IMR-90 (cell line): ENCODE measurements around the gene ANKRD55. TPM values are rescaled to one million over a fixed set of nuclear protein-coding genes. Genes with fewer than 3 reads are reported as not detected.
"Not testable (repeated sequence)": the region's sequence is repeated elsewhere in the genome, so short reads cannot be mapped to it uniquely, and the experiment has no call there.

Experiments used
- ATAC-seq: fragments of 200-7000 bp; cut with Tn5 transposase; 2 replicates; pipeline ENCODE4 v1.9.1; 2020; ENCODE audit warnings: low read depth, mild to moderate bottlenecking, moderate library complexity
- BruUV-seq: library from RNA; stranded (reverse); fragments of 400-500 nt; replicated peaks from 2 replicates; lab custom pipeline; 2021; lab: Mats Ljungman, UMichigan
- CTCF ChIA-PET: fragments of 300-600 bp; formaldehyde crosslinking; extraction: SDS; loops from one replicate; lab custom pipeline; 2021; ENCODE audit warnings: antibody characterized with exemption; lab: Yijun Ruan, JAX
- POLR2A ChIA-PET: fragments of 300-600 bp; sonication (Branson Sonifier 250); formaldehyde crosslinking; loops from one replicate; lab custom pipeline; 2022; ENCODE audit warnings: antibody characterized with exemption; ENCODE audit not compliant: unreplicated experiment; lab: Charles Lee
- DNase-seq: peaks from one replicate; pipeline ENCODE4 v3.0.0; 2013
- H2AFZ ChIP-seq: replicated peaks from 2 replicates; pipeline ENCODE3; 2013; ENCODE audit warnings: low read length, mild to moderate bottlenecking; ENCODE audit not compliant: poor library complexity
- H2AK5ac ChIP-seq: 2 replicates; pipeline ENCODE4 v1.6.1; 2013; ENCODE audit warnings: low read depth, low read length, inconsistent platforms
- H2AK9ac ChIP-seq: replicated peaks from 2 replicates; pipeline ENCODE3; 2013; ENCODE audit warnings: mild to moderate bottlenecking, low read depth, low read length, moderate library complexity; ENCODE audit not compliant: poor library complexity
- H2BK120ac ChIP-seq: 2 replicates; pipeline ENCODE4 v1.6.1; 2013; ENCODE audit warnings: low read depth, low read length, inconsistent platforms
- H2BK15ac ChIP-seq: 3 replicates; pipeline ENCODE4 v1.6.1; 2013; ENCODE audit warnings: low read depth, low read length, inconsistent platforms
- H2BK20ac ChIP-seq: 2 replicates; pipeline ENCODE4 v1.6.1; 2013; ENCODE audit warnings: low read depth, mild to moderate bottlenecking, inconsistent platforms, low read length, moderate library complexity
- H2BK5ac ChIP-seq: 2 replicates; pipeline ENCODE4 v1.6.1; 2013; ENCODE audit warnings: mild to moderate bottlenecking, low read depth, low read length, inconsistent platforms; ENCODE audit not compliant: poor library complexity, severe bottlenecking
- H3K14ac ChIP-seq: replicated peaks from 2 replicates; pipeline ENCODE4 v1.6.1; 2013; ENCODE audit warnings: low read depth, low read length, inconsistent platforms
- H3K18ac ChIP-seq: 2 replicates; pipeline ENCODE4 v1.6.1; 2013; ENCODE audit warnings: low read depth, low read length, control low read depth
- H3K23ac ChIP-seq: 2 replicates; pipeline ENCODE4 v1.6.1; 2013; ENCODE audit warnings: low read depth, low read length, inconsistent platforms
- H3K27ac ChIP-seq: 2 replicates; pipeline ENCODE4 v1.5.1; 2013; ENCODE audit warnings: mild to moderate bottlenecking, control low read depth, low read length; ENCODE audit not compliant: insufficient read depth
- H3K27me3 ChIP-seq: 2 replicates; pipeline ENCODE4 v1.6.1; 2013; ENCODE audit warnings: low read length; ENCODE audit not compliant: control insufficient read depth, insufficient read depth
- H3K36me3 ChIP-seq: 2 replicates; pipeline ENCODE4 v1.6.1; 2013; ENCODE audit warnings: low read length, mixed read lengths; ENCODE audit not compliant: control insufficient read depth, insufficient read depth
- H3K4ac ChIP-seq: 2 replicates; pipeline ENCODE4 v1.6.1; 2013; ENCODE audit warnings: low read depth, low read length, inconsistent platforms
- H3K4me1 ChIP-seq: 2 replicates; pipeline ENCODE4 v1.6.1; 2013; ENCODE audit warnings: low read length, mixed read lengths; ENCODE audit not compliant: control insufficient read depth, insufficient read depth
- H3K4me2 ChIP-seq: 2 replicates; pipeline ENCODE4 v1.6.1; 2013; ENCODE audit warnings: low read depth, mild to moderate bottlenecking, control low read depth, low read length, moderate library complexity
- H3K4me3 ChIP-seq: 2 replicates; pipeline ENCODE4 v1.5.1; 2013; ENCODE audit warnings: low read depth, mild to moderate bottlenecking, control low read depth, low read length, moderate library complexity; ENCODE audit not compliant: insufficient read depth
- H3K56ac ChIP-seq: 2 replicates; pipeline ENCODE4 v1.6.1; 2013; ENCODE audit warnings: low read length, inconsistent platforms; ENCODE audit not compliant: insufficient read depth; ENCODE audit errors: extremely low read depth
- H3K79me1 ChIP-seq, 2 experiments: 2 replicates each; pipeline ENCODE4 v1.6.1; 2013; ENCODE audit warnings: low read length in 2 of 2, inconsistent platforms in 1 of 2, low read depth in 1 of 2
- H3K9ac ChIP-seq: 2 replicates; pipeline ENCODE4 v1.6.1; 2013; ENCODE audit warnings: low read depth, low read length, control low read depth
- H3K9me1 ChIP-seq: 2 replicates; pipeline ENCODE4 v1.6.1; 2013; ENCODE audit warnings: low read length, inconsistent platforms; ENCODE audit not compliant: insufficient read depth
- H3K9me3 ChIP-seq: 2 replicates; pipeline ENCODE4 v1.6.1; 2013; ENCODE audit warnings: low read length; ENCODE audit not compliant: control insufficient read depth, insufficient read depth
- H4K20me1 ChIP-seq: 2 replicates; pipeline ENCODE4 v1.6.1; 2013; ENCODE audit warnings: low read length, inconsistent platforms; ENCODE audit not compliant: insufficient read depth
- H4K5ac ChIP-seq: 2 replicates; pipeline ENCODE4 v1.6.1; 2013; ENCODE audit warnings: mild to moderate bottlenecking, low read depth, low read length, control low read depth
- H4K8ac ChIP-seq, 2 experiments: 2 replicates each; pipeline ENCODE4 v1.6.1; 2013; ENCODE audit warnings: low read depth in 2 of 2, low read length in 2 of 2, control low read depth in 1 of 2, inconsistent platforms in 1 of 2
- H4K91ac ChIP-seq: 2 replicates; pipeline ENCODE4 v1.6.1; 2013; ENCODE audit warnings: low read depth, low read length, inconsistent platforms; ENCODE audit not compliant: insufficient read depth
- WGBS, 2 experiments: methylation state at CpG; one replicate each; pipeline versions ENCODE4 v1.1.5 to v1.1.7; 2013; ENCODE audit warnings: missing lambda C conversion rate in 2 of 2; ENCODE audit not compliant: insufficient read length in 1 of 2; ENCODE audit errors: extremely low coverage in 2 of 2; 5-methylcytosine and 5-hydroxymethylcytosine counted together
- dilution Hi-C: fragments of 300-500 bp; cut with HindIII; formaldehyde crosslinking; loops from one replicate; pipeline ENCODE4 v1.14.3; 2018; ENCODE audit warnings: low sequenced_read_pairs; ENCODE audit not compliant: unreplicated experiment
- in situ Hi-C: fragments of 300-500 bp; cut with MboI; formaldehyde crosslinking; loops from 3 replicates; pipeline ENCODE4 v1.14.3; 2019; ENCODE audit warnings: low sequenced_read_pairs, inconsistent platforms, mixed read lengths
- intact Hi-C: fragments of 100-400 bp; cut with micrococcal nuclease; formaldehyde crosslinking; loops from 2 replicates; pipeline ENCODE4 v1.10.0; 2022
- polyA plus RNA-seq, 3 experiments: library from polyadenylated mRNA; depleted of rRNA; stranded (reverse); fragments of >200 nt; gene quantifications; 2 replicates each; pipeline ENCODE4 v1.2.3, GENCODE V29; 2012; ENCODE audit warnings: low replicate concordance in 1 of 3
- total RNA-seq: library from RNA; depleted of rRNA; stranded (reverse); fragments of >200 nt; gene quantifications from 2 replicates; pipeline ENCODE4 v1.2.3, GENCODE V29; 2012

Gene ANKRD55
- total and polyA plus RNA-seq, 2 of the 4 experiments (the other 2 are of a cell fraction): not detected

- H3K9me1 ChIP-seq, H4K20me1 ChIP-seq, H3K4me3 ChIP-seq, H3K27ac ChIP-seq, H3K4me1 ChIP-seq, H4K8ac ChIP-seq, H3K18ac ChIP-seq, in situ Hi-C loops, H3K4ac ChIP-seq, H3K56ac ChIP-seq, H2AFZ ChIP-seq, H3K79me1 ChIP-seq, BruUV-seq, H3K14ac ChIP-seq, ATAC-seq, H4K5ac ChIP-seq, H2BK5ac ChIP-seq, H4K91ac ChIP-seq, H3K9ac ChIP-seq, H3K27me3 ChIP-seq, DNase-seq, H2BK20ac ChIP-seq, H2BK15ac ChIP-seq, H3K4me2 ChIP-seq, intact Hi-C loops, H2AK9ac ChIP-seq, POLR2A ChIA-PET, CTCF ChIA-PET, H3K36me3 ChIP-seq, H2BK120ac ChIP-seq, H2AK5ac ChIP-seq, H3K9me3 ChIP-seq, dilution Hi-C loops, H3K23ac ChIP-seq: not testable (repeated sequence)
- WGBS, 2 experiments: 40% methylated on average over 1 of the region's 5 CpGs; no CpG with 5 or more reads in 1 of the 2 experiments
Observed at GRCh38 chr5:56249085-56249484, 16.0 kb upstream of the ANKRD55 start.
